GM12892 (cell line): Measurements from ENCODE around the gene ARAP3.

Source experiments
- DNase-seq: peaks from one replicate; pipeline ENCODE4 v3.0.0; 2011; ENCODE audit not compliant: insufficient read length
- FAIRE-seq: peaks from 2 replicates; lab custom pipeline; 2011; peaks lifted over from hg19 to GRCh38; lab: Jason Lieb, UNC
- POLR2A ChIP-seq: IDR thresholded peaks from 2 replicates; pipeline ENCODE4 v1.6.1; 2011; ENCODE audit warnings: low read depth, low read length, control low read depth
- POLR2AphosphoS5 ChIP-seq: IDR thresholded peaks from 2 replicates; pipeline ENCODE4 v1.6.1; 2011; ENCODE audit warnings: low read depth, low read length, control low read depth
- TAF1 ChIP-seq: IDR thresholded peaks from 2 replicates; pipeline ENCODE4 v1.6.1; 2011; ENCODE audit warnings: low read depth, mild to moderate bottlenecking, control low read depth, low read length, borderline replicate concordance

The ARAP3 gene

DNA sequence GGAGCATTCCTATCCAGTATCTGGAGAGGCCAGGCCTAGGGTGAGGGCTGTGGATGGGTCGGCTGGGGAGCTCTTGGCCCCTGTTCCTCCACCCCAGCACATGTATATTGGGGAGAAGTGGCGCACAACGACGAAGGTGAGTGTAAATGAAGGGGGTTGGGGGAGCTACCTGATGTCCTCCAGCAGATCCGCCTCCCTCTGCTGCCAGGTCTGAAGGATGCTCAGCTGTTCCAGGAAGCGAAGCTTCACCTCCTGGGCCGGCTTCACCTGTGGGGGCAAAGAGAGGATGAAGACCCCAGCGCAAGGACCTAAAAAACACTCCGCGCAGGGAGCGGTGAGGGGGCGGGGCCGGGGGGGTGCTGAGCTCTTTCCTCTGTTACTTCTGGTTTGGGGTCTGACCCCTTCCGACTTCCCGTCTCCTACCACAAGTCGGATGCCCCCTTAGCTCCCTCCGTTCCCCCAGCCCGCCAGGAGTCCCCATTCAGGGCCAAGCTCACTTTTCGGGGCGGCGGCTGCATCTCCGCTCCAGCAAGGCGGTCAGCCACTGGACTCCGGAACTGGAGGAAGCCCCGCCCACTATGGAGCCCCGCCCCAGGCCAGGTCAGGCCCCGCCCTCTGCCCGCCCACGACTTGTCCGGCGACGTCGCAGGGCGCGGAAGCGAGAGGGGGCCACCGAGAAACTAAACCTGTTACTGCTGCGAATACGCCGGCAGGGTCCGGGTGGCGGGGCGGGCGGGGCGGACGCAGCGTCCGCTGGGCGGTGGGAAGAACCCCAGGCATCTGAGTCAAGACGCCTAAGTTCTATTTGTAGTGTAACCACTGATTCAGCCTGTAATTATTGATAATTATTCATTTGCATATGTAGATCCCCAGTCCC, 30.9 kb downstream of the ARAP3 start, which contains the start of gene FCHSD1:
Gene FCHSD1, minus strand, starts transcription at position 568 of the 877 bp plus-strand sequence. Its CDS starts 50 bp downstream, at position 518.
- DNase-seq (peak; percentile 99), FAIRE-seq (peak; percentile 84)
- peak; percentile 70; the same call in 1 of the 2 replicates for TF ChIP-seq POLR2A
- TF ChIP-seq TAF1 = no peak
- TF ChIP-seq POLR2AphosphoS5 = 0 out of 2 replicates have a peak, but pooled peaks have one; percentile 26

DNA sequence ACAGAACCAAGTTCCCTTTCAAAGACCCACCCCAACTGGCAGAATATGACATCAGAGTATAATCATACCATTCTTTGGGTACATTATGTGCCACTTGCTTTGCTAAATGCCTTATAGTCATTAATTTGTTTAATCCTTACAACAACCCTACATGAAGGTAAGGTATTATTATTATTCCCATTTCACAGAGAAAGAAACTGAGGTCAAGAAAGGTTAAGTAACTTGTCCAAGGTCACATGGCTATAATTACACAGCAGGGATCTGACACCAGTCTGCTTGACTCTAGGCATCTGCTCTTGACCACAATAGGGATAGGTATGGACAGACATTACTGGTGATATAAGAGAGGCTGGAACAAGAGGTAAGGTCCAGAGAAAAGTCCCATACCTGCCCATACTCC, 32.1 kb downstream of the ARAP3 start:
- FAIRE-seq (no peak), DNase-seq (no peak)
- TF ChIP-seq POLR2AphosphoS5 (no peak), TAF1 (no peak), POLR2A (no peak)

DNA sequence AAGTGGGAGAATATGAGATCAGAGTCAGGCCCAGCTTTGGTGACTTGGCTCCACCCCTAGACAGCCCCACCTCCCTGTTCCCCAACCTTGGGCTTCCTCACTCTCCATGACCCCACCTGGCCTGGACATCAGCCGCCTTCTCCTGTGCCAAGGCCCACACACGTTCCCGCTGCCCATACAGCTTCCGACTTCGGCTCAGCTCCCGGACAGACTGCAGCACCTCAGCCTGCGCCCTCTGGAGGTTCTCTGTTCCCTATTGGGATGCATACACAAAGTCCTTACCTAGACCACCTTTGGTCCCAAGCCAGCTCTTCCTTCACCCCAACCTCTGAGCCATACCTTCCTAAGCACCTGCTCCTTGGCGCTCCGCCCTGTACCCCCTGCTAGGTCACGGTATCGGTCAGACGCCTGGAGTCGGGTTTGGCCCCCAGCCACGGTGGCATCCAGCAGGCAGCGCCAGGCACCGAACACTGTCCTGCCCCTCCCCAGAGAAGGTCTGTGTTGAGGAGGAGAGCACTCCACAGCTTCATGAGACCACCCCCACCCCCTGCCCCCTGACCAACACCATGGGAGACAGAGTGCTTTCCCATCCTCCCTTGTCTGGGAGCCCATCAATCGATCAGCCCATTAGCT, 32.9 kb downstream of the ARAP3 start:
- TF ChIP-seq POLR2AphosphoS5 (no peak), POLR2A (no peak), TAF1 (no peak)
- no peak for DNase-seq
- FAIRE-seq = no peak

DNA sequence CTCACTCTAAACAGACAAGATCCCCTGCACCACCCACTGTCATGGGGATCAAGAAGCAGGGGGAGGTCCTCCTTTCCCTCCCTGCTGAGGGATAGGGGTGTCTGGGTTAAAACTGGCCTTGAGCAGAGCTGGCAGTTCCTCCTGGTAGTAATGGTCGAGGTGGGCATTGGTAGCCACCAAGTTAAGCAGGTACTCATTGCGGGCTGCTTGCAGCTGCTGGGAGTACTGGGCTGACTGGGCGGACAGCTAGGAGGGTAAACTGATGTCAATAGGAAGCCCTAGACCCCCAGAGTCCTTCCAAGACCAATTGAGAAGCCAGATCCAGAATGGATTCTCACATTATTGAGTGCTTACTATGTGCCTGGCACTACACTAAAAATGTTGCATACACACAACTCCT, 34.2 kb downstream of the ARAP3 start:
- TF ChIP-seq TAF1 (no peak), POLR2AphosphoS5 (no peak), POLR2A (no peak)
- DNase-seq (no peak), FAIRE-seq (no peak)

DNA sequence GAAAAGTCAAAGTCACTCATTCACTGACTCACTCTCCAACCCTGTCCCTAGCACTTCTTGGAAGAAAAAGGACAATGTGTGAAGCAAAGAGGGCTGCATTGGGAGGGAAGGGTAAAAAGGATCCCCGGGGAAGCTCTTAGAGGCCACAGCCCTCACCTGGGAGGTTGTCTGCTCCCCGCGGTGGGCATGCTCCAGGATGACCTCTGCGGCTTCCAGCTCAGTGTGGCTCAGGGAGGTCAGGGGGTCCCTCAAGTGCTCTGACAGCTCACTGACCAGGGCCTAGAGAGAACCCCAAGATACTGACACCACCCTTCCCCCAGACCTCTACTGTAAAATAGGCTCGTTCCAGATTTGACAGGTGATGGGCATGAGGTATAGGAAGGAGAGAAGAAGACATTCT, 34.8 kb downstream of the ARAP3 start:
- DNase-seq (no peak), FAIRE-seq (no peak)

DNA sequence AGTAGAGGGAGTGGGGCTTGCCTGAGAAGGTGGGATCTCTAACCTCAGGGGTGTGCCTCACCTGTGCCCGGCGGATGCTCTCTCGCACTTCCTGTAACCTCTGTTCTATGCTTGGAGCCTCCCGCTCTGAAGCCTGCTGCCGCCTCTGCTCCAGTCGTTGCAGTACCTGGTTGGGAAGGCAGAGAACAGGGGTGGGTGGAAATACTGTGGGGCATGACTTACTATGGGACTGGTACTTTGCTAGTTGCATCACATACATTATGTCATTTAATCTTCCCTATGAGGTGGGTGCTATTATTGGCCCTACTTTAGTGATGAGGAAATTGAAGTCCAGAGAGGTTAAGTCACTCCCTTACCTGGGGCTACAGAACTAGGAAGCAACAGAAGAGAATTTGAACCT, 36.0 kb downstream of the ARAP3 start:
- no peak for DNase-seq
- no peak for FAIRE-seq
- no peak for TF ChIP-seq POLR2AphosphoS5
- TF ChIP-seq TAF1 = no peak
- no peak for TF ChIP-seq POLR2A

More for the DNA sequence above, 34.8 kb downstream of the ARAP3 start:
- TF ChIP-seq POLR2A = no peak
- no peak for TF ChIP-seq TAF1
- no peak for TF ChIP-seq POLR2AphosphoS5

DNA sequence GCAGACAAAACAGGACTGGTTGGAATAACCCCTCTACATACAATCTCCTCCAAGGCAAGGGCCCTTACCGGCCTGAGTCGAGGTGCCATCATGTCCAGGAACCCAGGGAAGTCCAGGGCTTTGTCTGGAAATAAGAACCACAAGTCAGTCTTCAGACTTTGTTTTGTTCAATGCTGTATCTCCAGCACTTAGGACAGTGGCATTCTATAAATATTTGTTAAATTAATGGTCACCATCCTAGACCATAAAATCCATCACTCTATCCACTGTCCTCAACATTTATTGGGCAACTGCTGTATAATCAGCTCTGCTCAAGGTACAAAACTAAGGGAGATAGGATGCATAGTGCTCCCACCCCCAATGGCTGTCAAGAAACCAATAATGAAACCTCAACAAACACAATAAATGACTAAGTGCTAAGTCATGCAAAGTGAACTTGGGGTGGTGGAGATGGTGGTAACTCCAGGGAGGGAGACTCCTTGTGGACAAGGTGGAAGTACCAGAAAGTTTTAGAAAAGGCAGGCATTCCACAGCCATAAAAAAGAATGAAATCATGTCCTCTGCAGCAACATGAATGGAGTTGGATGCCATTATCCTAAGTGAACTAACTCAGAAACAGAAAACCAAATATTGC, 40.3 kb downstream of the ARAP3 start:
- FAIRE-seq (peak; percentile 84), DNase-seq (no peak)
- TF ChIP-seq POLR2AphosphoS5 (no peak), POLR2A (no peak), TAF1 (no peak)

DNA sequence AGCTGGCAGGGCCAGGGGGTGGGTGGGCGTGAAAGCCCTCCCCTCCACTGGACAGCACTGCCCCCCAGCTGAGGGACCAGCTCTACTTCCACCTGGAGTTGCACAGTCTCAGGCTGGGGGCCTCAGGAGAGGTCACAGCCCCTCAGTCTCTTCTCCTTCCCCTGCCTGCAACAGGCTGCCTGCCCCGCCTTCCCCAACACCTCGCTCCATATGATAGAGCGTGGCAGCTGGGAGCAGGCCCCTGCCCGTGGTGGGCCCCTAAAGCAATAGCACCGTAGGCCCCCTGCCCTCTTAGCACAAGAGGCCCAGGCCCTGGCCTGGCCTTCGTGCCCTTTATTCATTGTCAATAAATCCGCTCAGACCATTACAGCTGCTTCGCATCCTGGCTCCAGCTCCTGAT, 41.3 kb downstream of the ARAP3 start:
- TF ChIP-seq TAF1 = no peak
- no peak for TF ChIP-seq POLR2A
- TF ChIP-seq POLR2AphosphoS5 = no peak
- DNase-seq (no peak), FAIRE-seq (no peak)

DNA sequence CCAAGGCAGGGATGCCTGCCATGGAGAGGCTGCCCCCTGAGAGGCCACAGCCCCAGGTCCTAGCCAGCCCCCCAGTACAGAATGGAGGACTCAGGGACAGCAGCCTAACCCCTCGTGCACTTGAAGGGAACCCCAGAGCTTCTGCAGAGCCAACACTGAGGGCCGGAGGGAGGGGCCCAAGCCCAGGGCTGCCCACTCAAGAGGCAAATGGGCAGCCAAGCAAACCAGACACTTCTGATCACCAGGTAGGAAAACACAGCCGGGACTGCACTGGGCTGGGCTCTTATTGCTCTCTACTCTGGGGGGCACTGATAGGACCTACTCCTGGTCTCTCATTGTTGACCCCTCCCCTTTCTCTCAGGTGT, 42.0 kb downstream of the ARAP3 start:
- no peak for FAIRE-seq

DNA sequence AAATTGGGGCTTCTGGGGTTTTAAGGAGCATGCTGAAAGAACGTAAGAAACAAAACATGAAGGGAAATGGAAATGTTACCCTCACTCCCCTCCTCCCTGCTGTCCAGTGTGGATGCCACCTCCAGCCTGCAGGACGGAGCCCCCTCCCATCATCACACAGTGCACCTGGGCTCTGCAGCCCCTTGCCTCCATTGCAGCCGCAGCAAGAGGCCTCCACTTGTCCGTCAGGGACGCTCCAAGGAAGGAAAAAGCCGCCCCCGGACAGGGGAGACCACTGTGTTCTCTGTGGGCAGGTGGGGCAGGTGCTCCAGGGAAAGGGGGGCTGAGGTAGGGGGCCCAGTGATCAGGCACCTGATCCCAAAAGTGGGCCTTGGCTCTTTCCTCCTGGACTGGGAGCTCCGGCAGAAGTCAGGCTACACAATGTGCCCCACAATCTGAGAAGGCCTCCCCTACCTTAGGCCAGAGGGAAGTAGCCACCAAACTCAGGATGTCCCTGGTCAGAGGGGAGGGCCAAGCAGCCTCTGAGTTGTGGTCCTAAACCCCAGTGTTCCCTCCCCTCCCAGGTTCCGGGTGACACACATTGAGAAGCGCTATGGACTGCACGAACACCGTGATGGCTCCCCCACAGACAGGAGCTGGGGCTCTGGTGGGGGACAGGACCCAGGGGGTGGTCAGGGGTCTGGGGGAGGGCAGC, 42.5 kb downstream of the ARAP3 start:
- FAIRE-seq (no peak), DNase-seq (no peak)
- TF ChIP-seq POLR2A (no peak), POLR2AphosphoS5 (no peak; the same call in 1 of the 2 replicates), TAF1 (no peak)

More for the DNA sequence above, 42.0 kb downstream of the ARAP3 start:
- TF ChIP-seq TAF1 = no peak
- TF ChIP-seq POLR2AphosphoS5 = no peak
- no peak for TF ChIP-seq POLR2A
- DNase-seq = no peak
